ENCODE results near the gene GPR137B. TPM values are rescaled to one million over a fixed set of nuclear protein-coding genes. Genes with fewer than 3 reads are reported as not detected.

The GPR137B gene
- total and polyA plus RNA-seq, 5 experiments from 2014 or later = 3.6 to 10.2 (median 8.1) TPM

- H3K4me3 Mint-ChIP-seq = no peak overlapping the region
- peak; percentile 47 to 48 for ATAC-seq
- no peaks in the 10 kb centered on the region for H3K36me3 Mint-ChIP-seq
- no peak overlapping the region for H3K27ac Mint-ChIP-seq
- H3K27me3 Mint-ChIP-seq = peaks cover 0 to 2% (median 2%) of the 10 kb centered on the region in 5 donors
- H3K4me1 Mint-ChIP-seq = peaks cover 0 to 4% (median 2%) of the 10 kb centered on the region in 4 donors
- no peaks in the 10 kb centered on the region for H3K9me3 Mint-ChIP-seq
- POLR2A ChIA-PET = no interaction called here
- peak in 9 of 10 donors; percentile 19 to 69 (median 51) for DNase-seq
Measured at GRCh38 chr1:236103646-236104218, 38.6 kb upstream of the GPR137B start.

GRCh38 chr1:236107121-236107907 is 35.0 kb upstream of the GPR137B start:
- no peak for ATAC-seq
- Mint-ChIP-seq H3K9me3 (no peaks in the 10 kb centered on the region), H3K27ac (peak overlapping the region in 1 of 10 donors; percentile 37), H3K27me3 (peaks cover 0 to 4% (median 2%) of the 10 kb centered on the region in 5 donors), H3K4me3 (no peak overlapping the region), H3K36me3 (no peaks in the 10 kb centered on the region), H3K4me1 (peaks cover 0 to 4% (median 2%) of the 10 kb centered on the region in 4 donors)
- no peak for DNase-seq
- POLR2A ChIA-PET = no interaction called here

GRCh38 chr1:236108027-236108648 is 34.2 kb upstream of the GPR137B start:
- H3K4me1 Mint-ChIP-seq = peaks cover 0 to 4% (median 2%) of the 10 kb centered on the region in 4 donors
- ATAC-seq (no peak), DNase-seq (no peak)
- POLR2A ChIA-PET = no interaction called here
- H3K4me3 Mint-ChIP-seq = no peak overlapping the region
- H3K36me3 Mint-ChIP-seq = no peaks in the 10 kb centered on the region
- H3K9me3 Mint-ChIP-seq = no peaks in the 10 kb centered on the region
- H3K27ac Mint-ChIP-seq = no peak overlapping the region
- H3K27me3 Mint-ChIP-seq = peaks cover 0 to 4% (median 2%) of the 10 kb centered on the region in 5 donors

- Mint-ChIP-seq H3K4me3 (no peak overlapping the region), H3K27me3 (peaks cover 0 to 3% (median 0%) of the 10 kb centered on the region in 5 donors), H3K9me3 (no peaks in the 10 kb centered on the region), H3K4me1 (peaks cover 0 to 2% (median 0%) of the 10 kb centered on the region in 4 donors), H3K27ac (peak overlapping the region in 1 of 10 donors; percentile 88), H3K36me3 (no peaks in the 10 kb centered on the region)
- no peak for ATAC-seq
- DNase-seq = no peak
- POLR2A ChIA-PET = no interaction called here
Measured at GRCh38 chr1:236110137-236110536, 32.2 kb upstream of the GPR137B start.

- Mint-ChIP-seq H3K27me3 (peaks cover 0 to 3% (median 0%) of the 10 kb centered on the region in 5 donors), H3K4me3 (no peak overlapping the region), H3K36me3 (no peaks in the 10 kb centered on the region), H3K27ac (no peak overlapping the region), H3K4me1 (peaks cover 0 to 2% (median 0%) of the 10 kb centered on the region in 4 donors), H3K9me3 (no peaks in the 10 kb centered on the region)
- POLR2A ChIA-PET = interaction anchor here (0.7 kb wide), 1 partner anchor 380 kb away, joined by 3 read pairs; no protein-coding TSS in a partner anchor
- no peak for DNase-seq
- no peak for ATAC-seq
Measured at GRCh38 chr1:236111527-236112331, 30.6 kb upstream of the GPR137B start.

GRCh38 chr1:236112332-236112627 is 30.1 kb upstream of the GPR137B start:
- POLR2A ChIA-PET = interaction anchor here (0.7 kb wide), 1 partner anchor 379 kb away, joined by 3 read pairs; no protein-coding TSS in a partner anchor
- Mint-ChIP-seq H3K27ac (no peak overlapping the region), H3K4me3 (no peak overlapping the region), H3K36me3 (no peaks in the 10 kb centered on the region), H3K4me1 (peaks cover 0 to 2% (median 0%) of the 10 kb centered on the region in 4 donors), H3K9me3 (no peaks in the 10 kb centered on the region), H3K27me3 (peaks cover 0 to 3% (median 0%) of the 10 kb centered on the region in 5 donors)
- DNase-seq (no peak), ATAC-seq (no peak)

- H3K36me3 Mint-ChIP-seq = no peaks in the 10 kb centered on the region
- H3K27ac Mint-ChIP-seq = no peak overlapping the region
- POLR2A ChIA-PET = no interaction called here
- ATAC-seq (no peak), DNase-seq (no peak)
- H3K9me3 Mint-ChIP-seq = no peaks in the 10 kb centered on the region
- H3K27me3 Mint-ChIP-seq = peaks cover 0 to 3% (median 0%) of the 10 kb centered on the region in 5 donors
- H3K4me1 Mint-ChIP-seq = peaks cover 0 to 2% (median 0%) of the 10 kb centered on the region in 4 donors
- no peak overlapping the region for H3K4me3 Mint-ChIP-seq
Measured at GRCh38 chr1:236113324-236114032, 28.9 kb upstream of the GPR137B start.

- ATAC-seq (no peak), DNase-seq (no peak)
- peaks cover 0 to 1% (median 0%) of the 10 kb centered on the region in 4 donors for H3K4me1 Mint-ChIP-seq
- no peak overlapping the region for H3K27ac Mint-ChIP-seq
- no peak overlapping the region for H3K4me3 Mint-ChIP-seq
- H3K27me3 Mint-ChIP-seq = peaks cover 0 to 3% (median 0%) of the 10 kb centered on the region in 5 donors
- no peaks in the 10 kb centered on the region for H3K9me3 Mint-ChIP-seq
- POLR2A ChIA-PET = no interaction called here
- H3K36me3 Mint-ChIP-seq = no peaks in the 10 kb centered on the region
Measured at GRCh38 chr1:236114076-236114747, 28.1 kb upstream of the GPR137B start.

- H3K27me3 Mint-ChIP-seq = peaks cover 0 to 2% (median 0%) of the 10 kb centered on the region in 5 donors
- no peaks in the 10 kb centered on the region for H3K36me3 Mint-ChIP-seq
- H3K4me3 Mint-ChIP-seq = no peak overlapping the region
- H3K4me1 Mint-ChIP-seq = peaks cover 9 to 28% (median 25%) of the 10 kb centered on the region in 4 donors
- no peak overlapping the region for H3K27ac Mint-ChIP-seq
- no peaks in the 10 kb centered on the region for H3K9me3 Mint-ChIP-seq
- POLR2A ChIA-PET = no interaction called here
- no peak for ATAC-seq
- DNase-seq = no peak
Measured at GRCh38 chr1:236117710-236118109, 24.6 kb upstream of the GPR137B start.

- Mint-ChIP-seq H3K9me3 (no peaks in the 10 kb centered on the region), H3K36me3 (no peaks in the 10 kb centered on the region), H3K27ac (peak overlapping the region in 6 of 10 donors; percentile 2 to 94 (median 64)), H3K4me1 (peaks cover 9 to 28% (median 25%) of the 10 kb centered on the region in 4 donors), H3K27me3 (peaks cover 0 to 3% (median 0%) of the 10 kb centered on the region in 5 donors), H3K4me3 (peak overlapping the region in 8 of 10 donors; percentile 13 to 85 (median 52))
- ATAC-seq = no peak
- no peak for DNase-seq
- POLR2A ChIA-PET = no interaction called here
Measured at GRCh38 chr1:236119943-236120484, 22.3 kb upstream of the GPR137B start.

GRCh38 chr1:236120721-236121153 is 21.6 kb upstream of the GPR137B start:
- peak overlapping the region; percentile 66 to 94 (median 86) for H3K27ac Mint-ChIP-seq
- peaks cover 0 to 4% (median 1%) of the 10 kb centered on the region in 5 donors for H3K27me3 Mint-ChIP-seq
- no peaks in the 10 kb centered on the region for H3K36me3 Mint-ChIP-seq
- H3K4me3 Mint-ChIP-seq = peak overlapping the region; percentile 69 to 92 (median 83)
- ATAC-seq (peak; percentile 25 to 63), DNase-seq (peak in 3 of 10 donors; percentile 16 to 28 (median 22))
- no peaks in the 10 kb centered on the region for H3K9me3 Mint-ChIP-seq
- H3K4me1 Mint-ChIP-seq = peaks cover 9 to 28% (median 25%) of the 10 kb centered on the region in 4 donors
- POLR2A ChIA-PET = no interaction called here
